Measurements from ENCODE around the gene SF1. TPM values are rescaled to one million over a fixed set of nuclear protein-coding genes. Genes with fewer than 3 reads are reported as not detected.
A peak's percentile ranks its signal among the peaks of the same experiment; 100 is the strongest.

SF1 gene
- total and polyA plus RNA-seq, 4 donors, result 76.2 to 213 (median 147) TPM

DNA sequence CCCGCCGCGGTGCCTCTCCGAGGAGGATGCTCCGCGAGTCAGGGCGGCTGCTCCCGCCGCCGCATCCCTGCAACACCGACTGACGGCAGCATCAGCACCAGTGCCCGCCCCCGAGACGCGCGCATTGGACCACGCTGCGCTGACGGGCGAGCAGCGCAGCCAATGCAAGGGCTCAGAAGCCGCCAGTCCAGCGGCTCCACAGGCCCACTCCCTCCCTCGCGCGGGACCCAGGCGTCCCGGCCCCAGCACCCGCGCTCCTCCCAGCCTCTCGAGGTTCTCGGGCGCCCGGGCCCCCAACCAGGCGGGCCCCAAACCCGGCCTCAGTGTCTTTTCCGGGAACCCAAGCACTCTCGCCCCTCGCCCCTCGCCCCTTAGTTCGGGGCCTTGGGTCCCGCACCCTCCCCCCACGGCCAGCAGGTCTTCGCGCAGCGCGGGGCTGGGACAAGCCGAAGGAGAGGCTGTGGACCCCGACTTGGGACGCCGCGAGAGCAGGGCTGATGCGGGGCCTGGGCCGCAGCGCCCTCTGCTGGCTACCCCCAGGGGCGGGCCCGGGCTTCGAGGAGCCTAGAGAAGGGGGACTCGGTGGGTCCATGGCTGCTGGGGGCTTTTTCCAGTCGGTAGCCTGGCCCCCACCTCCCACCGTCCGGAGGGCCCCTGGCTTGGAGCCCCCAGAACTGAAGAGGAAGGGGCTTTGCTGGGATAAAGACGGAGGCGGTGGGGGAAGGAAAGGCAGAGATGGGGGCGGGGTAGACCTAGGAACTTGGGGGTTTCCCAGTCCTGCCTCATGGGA, 55.0 kb downstream of the SF1 start, which contains the start of gene NRXN2:
NRXN2 (minus strand) TSS at position 81 of the 790 bp plus-strand sequence. CDS start 9,498 bp downstream, outside the sequence.
- peak; percentile 74 to 81 (median 78) for DNase-seq
- Histone ChIP-seq H3K9me3 (ENCODE audit: control insufficient read depth in 4 of 4, insufficient read depth in 3 of 4, low read length in 3 of 4) (no peaks in the 10 kb centered on the region), H3K27ac (ENCODE audit: low read depth in 1 of 2, low read length in 1 of 2) (no peak within 1 kb of the TSS), H3K4me3 (peak within 1 kb of the TSS; percentile 37), H3K4me1 (ENCODE audit: control insufficient read depth in 5 of 5, insufficient read depth in 5 of 5, low read length in 5 of 5) (peaks cover 0 to 4% (median 0%) of the 10 kb centered on the region in 5 donors), H3K9ac (ENCODE audit: insufficient read depth in 1 of 2, low read length in 2 of 2) (no peak within 1 kb of the TSS), H3K27me3 (ENCODE audit: control insufficient read depth in 3 of 3, insufficient read depth in 3 of 3, low read length in 2 of 3) (peaks cover 0 to 50% (median 14%) of the 10 kb centered on the region in 3 donors), H3K36me3 (ENCODE audit: control insufficient read depth in 4 of 4, insufficient read depth in 4 of 4, low read length in 4 of 4) (no peaks in the 10 kb centered on the region)
- WGBS, 2 donors, result 2 to 5% methylated on average over 31 to 66 of the region's 66 CpGs
- TF ChIP-seq, protein P1, sequence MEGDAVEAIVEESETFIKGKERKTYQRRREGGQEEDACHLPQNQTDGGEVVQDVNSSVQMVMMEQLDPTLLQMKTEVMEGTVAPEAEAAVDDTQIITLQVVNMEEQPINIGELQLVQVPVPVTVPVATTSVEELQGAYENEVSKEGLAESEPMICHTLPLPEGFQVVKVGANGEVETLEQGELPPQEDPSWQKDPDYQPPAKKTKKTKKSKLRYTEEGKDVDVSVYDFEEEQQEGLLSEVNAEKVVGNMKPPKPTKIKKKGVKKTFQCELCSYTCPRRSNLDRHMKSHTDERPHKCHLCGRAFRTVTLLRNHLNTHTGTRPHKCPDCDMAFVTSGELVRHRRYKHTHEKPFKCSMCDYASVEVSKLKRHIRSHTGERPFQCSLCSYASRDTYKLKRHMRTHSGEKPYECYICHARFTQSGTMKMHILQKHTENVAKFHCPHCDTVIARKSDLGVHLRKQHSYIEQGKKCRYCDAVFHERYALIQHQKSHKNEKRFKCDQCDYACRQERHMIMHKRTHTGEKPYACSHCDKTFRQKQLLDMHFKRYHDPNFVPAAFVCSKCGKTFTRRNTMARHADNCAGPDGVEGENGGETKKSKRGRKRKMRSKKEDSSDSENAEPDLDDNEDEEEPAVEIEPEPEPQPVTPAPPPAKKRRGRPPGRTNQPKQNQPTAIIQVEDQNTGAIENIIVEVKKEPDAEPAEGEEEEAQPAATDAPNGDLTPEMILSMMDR (IDR thresholded peaks at IDR 0.05; ENCODE audit: control extremely low read depth, extremely low read depth), result peak; percentile 51
- peak; percentile 94 for ATAC-seq (ENCODE audit: insufficient read depth, low FRiP score)

DNA sequence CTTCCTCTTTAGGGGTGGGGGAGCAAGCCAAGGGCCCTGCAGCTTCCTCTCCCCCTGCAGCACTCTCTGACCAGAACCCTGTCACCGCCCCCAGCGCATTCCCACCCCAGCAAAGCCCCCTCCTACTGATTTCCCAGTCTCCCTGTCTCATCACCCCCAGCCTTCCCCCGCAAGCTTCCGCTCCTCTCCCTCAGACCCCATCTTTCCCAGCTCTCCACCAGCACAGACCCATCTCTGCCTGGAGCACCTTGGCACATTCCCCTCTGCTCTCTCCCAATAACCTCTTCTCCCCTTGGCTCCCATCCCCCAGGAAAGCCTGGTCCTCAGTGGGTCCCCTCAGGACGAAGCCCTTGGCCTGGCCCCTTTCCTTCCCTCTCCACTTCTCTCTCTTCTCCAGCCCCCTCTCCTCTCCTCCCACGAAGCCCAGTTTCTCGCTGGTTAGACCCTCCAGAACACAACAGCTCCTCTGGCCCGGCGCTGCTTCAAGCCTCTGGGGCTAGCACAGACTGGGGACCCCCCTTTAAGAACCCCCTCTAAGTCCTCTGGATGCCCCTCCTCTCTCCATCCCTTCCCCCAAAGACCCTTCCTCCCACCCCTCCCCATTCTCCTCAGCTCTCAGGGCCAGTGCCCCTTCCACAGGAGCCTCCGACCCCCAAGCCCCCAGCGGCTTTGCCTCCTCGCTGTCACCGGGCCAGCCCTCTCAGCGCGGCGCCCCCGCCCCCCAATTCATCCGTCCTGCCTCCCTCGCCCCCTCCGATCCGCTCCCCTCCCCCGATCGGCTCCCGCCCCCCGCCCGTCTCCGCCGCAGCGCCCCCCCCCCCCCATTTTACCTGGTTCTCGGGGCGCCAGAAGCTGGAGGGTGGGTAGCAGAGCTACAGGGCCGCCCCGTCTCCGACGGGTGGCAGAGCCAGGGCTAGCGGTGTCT, 55.9 kb downstream of the SF1 start:
- WGBS, 2 donors, result 10% methylated on average over 25 to 36 of the region's 36 CpGs
- no peak overlapping the region for H3K27ac ChIP-seq (ENCODE audit: low read depth in 1 of 2, low read length in 1 of 2)
- no peaks in the 10 kb centered on the region for H3K9me3 ChIP-seq (ENCODE audit: control insufficient read depth in 4 of 4, insufficient read depth in 3 of 4, low read length in 3 of 4)
- H3K9ac ChIP-seq (ENCODE audit: insufficient read depth in 1 of 2, low read length in 2 of 2), result no peak overlapping the region
- TF ChIP-seq, protein P1 (IDR thresholded peaks at IDR 0.05; ENCODE audit: control extremely low read depth, extremely low read depth), result no peak
- H3K4me3 ChIP-seq, result no peak overlapping the region
- H3K36me3 ChIP-seq (ENCODE audit: control insufficient read depth in 4 of 4, insufficient read depth in 4 of 4, low read length in 4 of 4), result no peaks in the 10 kb centered on the region
- H3K4me1 ChIP-seq (ENCODE audit: control insufficient read depth in 5 of 5, insufficient read depth in 5 of 5, low read length in 5 of 5), result peaks cover 0 to 4% (median 0%) of the 10 kb centered on the region in 5 donors
- ATAC-seq (ENCODE audit: insufficient read depth, low FRiP score) (no peak), DNase-seq (no peak)
- H3K27me3 ChIP-seq (ENCODE audit: control insufficient read depth in 3 of 3, insufficient read depth in 3 of 3, low read length in 2 of 3), result peaks cover under 1 to 58% (median 23%) of the 10 kb centered on the region in 3 donors

DNA sequence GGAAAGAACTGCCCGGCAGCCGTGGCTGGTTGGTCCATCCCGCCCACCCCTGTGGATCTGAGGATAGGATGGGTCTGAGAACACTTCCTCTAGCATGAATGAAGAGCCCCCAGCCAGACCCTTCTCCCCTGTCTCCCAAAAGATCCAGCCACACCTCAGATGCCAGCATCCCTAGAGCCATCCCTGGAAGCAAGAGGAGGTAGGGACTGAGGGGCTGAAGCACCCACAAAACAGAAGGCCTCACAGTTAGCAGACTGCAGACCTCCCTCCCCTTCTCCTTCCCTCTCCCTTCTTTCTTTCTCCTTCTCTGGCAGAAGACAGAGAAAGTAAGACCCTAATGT, 57.0 kb downstream of the SF1 start:
- DNase-seq, result no peak
- 69 to 91% methylated on average over 3 of the region's 3 CpGs for WGBS, 2 donors

More for the DNA sequence above, 57.0 kb downstream of the SF1 start:
- peaks cover 7 to 66% (median 32%) of the 10 kb centered on the region in 3 donors for H3K27me3 ChIP-seq (ENCODE audit: control insufficient read depth in 3 of 3, insufficient read depth in 3 of 3, low read length in 2 of 3)
- H3K4me3 ChIP-seq, result no peak overlapping the region
- H3K9me3 ChIP-seq (ENCODE audit: control insufficient read depth in 4 of 4, insufficient read depth in 3 of 4, low read length in 3 of 4), result no peaks in the 10 kb centered on the region
- H3K36me3 ChIP-seq (ENCODE audit: control insufficient read depth in 4 of 4, insufficient read depth in 4 of 4, low read length in 4 of 4), result no peaks in the 10 kb centered on the region
- no peak for ATAC-seq (ENCODE audit: insufficient read depth, low FRiP score)
- no peak overlapping the region for H3K27ac ChIP-seq (ENCODE audit: low read depth in 1 of 2, low read length in 1 of 2)
- H3K4me1 ChIP-seq (ENCODE audit: control insufficient read depth in 5 of 5, insufficient read depth in 5 of 5, low read length in 5 of 5), result peaks cover 0 to 4% (median 0%) of the 10 kb centered on the region in 5 donors
- TF ChIP-seq, protein P1 (IDR thresholded peaks at IDR 0.05; ENCODE audit: control extremely low read depth, extremely low read depth), result no peak
- no peak overlapping the region for H3K9ac ChIP-seq (ENCODE audit: insufficient read depth in 1 of 2, low read length in 2 of 2)
